GM20000 (cell line): Measurements from ENCODE around the gene MPPED1.

ENCODE experiments used
- DNase-seq: peaks from one replicate; pipeline ENCODE4 v3.0.0; 2012; ENCODE audit warnings: low spot score
- TF ChIP-seq, protein P1 (sequence below): IDR thresholded peaks from 2 replicates; pipeline ENCODE4 v1.5.1; 2012; ENCODE audit warnings: mild to moderate bottlenecking, control low read depth; ENCODE audit errors: extremely low read depth, missing control alignments

Gene MPPED1

DNA sequence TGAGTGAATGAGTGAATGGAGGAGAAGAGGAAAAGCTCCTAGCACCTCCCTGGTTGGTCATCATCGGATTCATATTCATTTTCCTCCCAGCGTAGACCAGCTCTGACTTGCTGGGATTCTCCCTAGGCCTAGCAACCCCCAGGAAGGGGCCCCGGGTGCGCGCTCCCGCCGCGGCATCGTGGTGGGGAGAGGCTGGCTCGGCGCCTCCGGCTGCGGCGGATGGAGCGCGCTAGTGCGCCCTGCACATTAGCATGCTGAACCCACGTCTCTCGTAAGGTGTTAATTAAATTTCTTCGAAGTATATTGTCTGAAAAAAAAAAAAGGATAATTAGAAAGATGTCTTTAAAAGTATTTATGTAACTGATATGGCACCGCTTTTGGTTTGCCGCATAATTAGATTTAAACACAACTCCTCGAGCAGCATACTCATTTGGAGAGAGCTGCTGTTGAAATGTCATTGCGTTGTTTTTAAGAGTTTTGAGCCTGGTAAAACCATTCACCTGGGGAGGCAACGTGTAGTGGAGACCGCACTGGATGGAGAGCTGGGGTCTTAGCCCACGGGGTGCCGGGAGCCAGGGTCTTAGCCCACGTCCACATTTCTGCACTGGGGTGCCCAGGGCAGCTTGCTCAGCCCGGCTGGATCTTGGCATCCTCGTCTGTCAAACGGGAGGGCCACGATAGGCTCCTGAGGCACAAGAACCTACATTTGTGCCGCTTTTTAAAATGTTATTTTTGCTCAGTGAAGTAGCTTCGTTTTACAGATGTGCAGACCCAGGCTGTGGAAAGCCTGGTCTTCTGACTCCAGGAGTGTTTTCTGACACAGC, 21.8 kb downstream of the MPPED1 start:
- no peak for DNase-seq
- TF ChIP-seq, protein P1, sequence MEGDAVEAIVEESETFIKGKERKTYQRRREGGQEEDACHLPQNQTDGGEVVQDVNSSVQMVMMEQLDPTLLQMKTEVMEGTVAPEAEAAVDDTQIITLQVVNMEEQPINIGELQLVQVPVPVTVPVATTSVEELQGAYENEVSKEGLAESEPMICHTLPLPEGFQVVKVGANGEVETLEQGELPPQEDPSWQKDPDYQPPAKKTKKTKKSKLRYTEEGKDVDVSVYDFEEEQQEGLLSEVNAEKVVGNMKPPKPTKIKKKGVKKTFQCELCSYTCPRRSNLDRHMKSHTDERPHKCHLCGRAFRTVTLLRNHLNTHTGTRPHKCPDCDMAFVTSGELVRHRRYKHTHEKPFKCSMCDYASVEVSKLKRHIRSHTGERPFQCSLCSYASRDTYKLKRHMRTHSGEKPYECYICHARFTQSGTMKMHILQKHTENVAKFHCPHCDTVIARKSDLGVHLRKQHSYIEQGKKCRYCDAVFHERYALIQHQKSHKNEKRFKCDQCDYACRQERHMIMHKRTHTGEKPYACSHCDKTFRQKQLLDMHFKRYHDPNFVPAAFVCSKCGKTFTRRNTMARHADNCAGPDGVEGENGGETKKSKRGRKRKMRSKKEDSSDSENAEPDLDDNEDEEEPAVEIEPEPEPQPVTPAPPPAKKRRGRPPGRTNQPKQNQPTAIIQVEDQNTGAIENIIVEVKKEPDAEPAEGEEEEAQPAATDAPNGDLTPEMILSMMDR = no peak

DNA sequence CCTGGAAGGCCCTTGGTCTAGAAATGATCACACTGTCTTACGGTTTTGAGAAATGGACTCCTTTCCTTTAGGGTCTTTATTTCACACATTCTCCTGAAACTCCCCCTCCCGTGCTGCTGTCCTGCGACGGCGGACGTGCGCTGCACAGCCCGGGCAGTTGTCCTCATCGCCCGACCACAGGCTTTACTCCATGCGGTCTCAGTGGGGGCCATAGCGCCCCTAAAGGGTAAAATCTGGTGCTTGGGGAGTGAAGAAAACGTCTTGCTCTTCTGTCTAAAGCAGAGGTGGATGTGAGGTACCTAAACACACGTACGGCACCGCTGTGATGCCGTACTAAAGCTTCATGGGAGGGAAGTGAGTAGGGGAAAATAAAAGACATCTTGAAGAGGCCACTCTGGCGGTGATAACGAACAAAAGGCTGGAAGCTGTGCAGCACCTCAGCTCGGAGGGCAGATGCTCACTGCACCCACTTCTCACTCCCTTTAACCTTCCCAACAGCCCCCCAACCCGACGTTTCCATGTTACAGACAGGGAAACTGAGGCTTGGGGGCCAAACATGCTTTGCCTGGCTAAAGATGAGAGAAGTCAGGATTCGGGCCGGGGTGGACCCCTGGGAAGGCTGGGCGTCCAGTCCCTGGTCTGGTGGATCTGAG, 22.6 kb downstream of the MPPED1 start:
- DNase-seq = no peak
- TF ChIP-seq, protein P1 = no peak

DNA sequence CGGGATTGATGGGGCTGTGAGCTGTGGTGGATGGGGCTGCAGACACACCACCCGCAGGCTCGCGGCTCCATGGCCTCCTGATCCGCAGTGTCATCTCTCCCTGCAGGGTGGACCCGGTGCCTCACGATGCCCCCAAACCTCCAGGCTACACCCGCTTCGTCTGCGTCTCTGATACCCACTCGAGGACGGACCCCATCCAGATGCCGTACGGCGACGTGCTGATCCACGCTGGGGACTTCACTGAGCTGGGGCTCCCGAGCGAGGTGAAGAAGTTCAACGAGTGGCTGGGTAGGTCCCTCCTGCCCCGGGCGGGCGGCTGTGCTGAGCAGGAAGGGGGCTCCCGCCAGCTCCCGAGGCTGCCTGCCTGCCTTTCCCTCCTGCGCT, 23.1 kb downstream of the MPPED1 start:
- TF ChIP-seq, protein P1 = no peak
- no peak for DNase-seq

DNA sequence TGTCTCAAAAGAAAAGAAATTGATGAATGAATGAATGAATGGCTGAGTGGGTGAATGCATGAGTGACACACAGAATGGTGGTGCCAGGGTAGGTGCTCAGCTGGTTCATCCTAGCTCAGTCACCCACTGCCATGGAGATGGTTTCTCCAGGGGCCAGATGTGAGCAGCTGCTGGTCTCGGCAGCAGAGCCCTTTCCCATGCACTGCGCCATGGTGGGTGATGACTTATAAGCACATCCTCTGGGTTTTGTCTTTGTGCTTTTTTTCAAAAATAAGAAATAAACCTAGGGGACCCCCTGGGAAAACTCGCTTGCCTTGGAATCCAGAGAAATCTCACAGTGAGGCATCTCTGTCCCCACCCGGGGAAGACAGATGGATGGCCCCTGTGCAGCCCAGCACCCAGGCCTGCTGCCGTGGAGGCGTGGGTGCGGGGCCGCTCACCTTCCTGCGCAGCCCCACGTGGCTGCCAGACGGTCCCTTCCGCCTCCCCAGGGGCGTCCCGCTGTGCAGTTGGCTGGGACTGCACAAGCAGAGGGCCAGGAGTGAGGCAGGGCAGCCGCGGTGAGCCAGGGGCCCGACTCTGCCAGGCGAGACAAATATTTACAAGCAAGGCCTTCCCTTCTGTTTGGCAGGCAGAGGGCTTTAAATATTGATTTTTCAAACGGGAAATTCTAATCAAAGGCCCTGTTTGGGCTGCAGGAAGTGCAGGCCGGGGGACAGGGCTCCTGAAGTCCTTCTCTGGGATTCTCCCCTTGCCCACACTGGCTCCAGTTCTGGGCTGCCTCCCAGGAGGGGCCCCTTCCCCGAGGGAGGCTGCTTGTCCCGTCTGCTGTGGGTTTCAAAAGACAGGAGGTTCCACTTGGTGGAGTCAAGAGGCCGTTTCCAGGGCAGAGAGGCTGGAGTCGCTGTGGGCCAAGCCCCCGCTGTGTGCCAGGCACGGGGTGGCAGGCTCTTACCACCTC, 24.3 kb downstream of the MPPED1 start:
- TF ChIP-seq, protein P1 = no peak
- no peak for DNase-seq

DNA sequence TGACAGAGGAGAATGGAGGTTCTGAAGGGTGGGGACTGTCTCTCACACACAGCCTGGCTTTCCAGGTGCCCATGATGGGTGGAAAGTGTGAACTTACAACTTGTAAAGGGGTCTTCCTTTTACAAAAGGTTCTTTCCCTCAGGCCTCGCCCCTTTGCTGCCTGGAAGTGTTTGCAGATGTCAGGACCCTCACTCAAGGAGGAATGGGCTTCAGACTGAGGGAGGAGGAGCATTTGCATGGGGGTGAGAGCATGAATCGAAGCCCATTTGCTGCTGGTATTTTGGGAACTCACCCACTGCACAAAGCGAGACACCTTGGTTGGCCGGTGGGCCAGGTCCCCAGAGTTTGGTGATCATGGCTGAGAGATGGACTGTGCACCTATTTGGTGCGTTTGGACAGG, 25.1 kb downstream of the MPPED1 start:
- no peak for DNase-seq
- TF ChIP-seq, protein P1 = no peak

DNA sequence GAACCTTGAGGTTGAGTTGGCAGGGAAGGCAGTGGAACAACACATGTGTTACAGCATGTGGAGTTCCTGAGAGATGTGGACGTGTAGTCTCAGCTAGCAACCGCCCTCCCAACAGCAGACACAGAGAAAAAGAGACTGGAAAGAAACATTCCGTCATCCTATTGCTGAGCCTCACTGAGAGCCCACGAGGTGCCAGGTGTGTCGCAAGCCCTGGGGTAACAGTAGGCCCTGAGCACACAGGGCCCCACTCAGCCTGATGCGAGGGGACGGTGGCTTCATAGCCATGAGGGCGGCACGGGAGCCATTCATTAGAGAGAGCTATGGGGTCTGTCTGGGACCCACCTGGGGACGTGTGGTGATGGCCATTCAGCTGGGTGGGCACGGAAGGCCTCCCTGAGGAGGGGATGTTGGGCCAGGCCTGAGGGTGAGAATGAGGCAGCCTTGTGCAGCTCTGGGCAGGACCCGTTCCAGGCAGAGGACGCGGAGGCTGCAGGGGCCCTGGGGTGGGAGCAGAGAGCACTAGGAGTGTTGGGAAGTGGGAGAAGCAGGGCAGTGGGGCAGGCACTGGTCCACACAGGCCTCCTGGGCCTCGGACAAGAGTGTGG, 26.2 kb downstream of the MPPED1 start:
- no peak for DNase-seq
- TF ChIP-seq, protein P1 = no peak
